Stimulated activated CD4-positive, alpha-beta T cell treated with anti-CD3 and anti-CD28 coated beads, Interleukin-2, amount 100 ng/mL, for 24 hours (primary cell): ENCODE data around the gene RBFOX2.

Experiments
- DNase-seq, 2 donors: peaks; one replicate each; pipeline ENCODE4 v3.0.0-alpha.2; 2020

RBFOX2 gene

GRCh38 chr22:35860087-35860733 is 168.4 kb downstream of the RBFOX2 start:
- no peak for DNase-seq

- no peak for DNase-seq
Observed at GRCh38 chr22:35854334-35854733, 174.3 kb downstream of the RBFOX2 start.

- no peak for DNase-seq
Observed at GRCh38 chr22:35852076-35852475, 176.5 kb downstream of the RBFOX2 start.

GRCh38 chr22:35850831-35851230 is 177.8 kb downstream of the RBFOX2 start:
- no peak for DNase-seq

GRCh38 chr22:35846804-35847203 is 181.8 kb downstream of the RBFOX2 start:
- no peak for DNase-seq

GRCh38 chr22:35844886-35845285 is 183.7 kb downstream of the RBFOX2 start:
- DNase-seq, result no peak

- no peak for DNase-seq
Observed at GRCh38 chr22:35842954-35843353, 185.7 kb downstream of the RBFOX2 start.

GRCh38 chr22:35842519-35842913 is 186.1 kb downstream of the RBFOX2 start:
- DNase-seq, result no peak

GRCh38 chr22:35841907-35842518 is 186.6 kb downstream of the RBFOX2 start:
- no peak for DNase-seq

GRCh38 chr22:35840302-35840739 is 188.3 kb downstream of the RBFOX2 start:
- no peak for DNase-seq

- no peak for DNase-seq
Observed at GRCh38 chr22:35839841-35840301, 188.8 kb downstream of the RBFOX2 start.

GRCh38 chr22:35838855-35839576 is 189.6 kb downstream of the RBFOX2 start:
- DNase-seq, result no peak

GRCh38 chr22:35837101-35837727 is 191.4 kb downstream of the RBFOX2 start:
- DNase-seq, result no peak

- no peak for DNase-seq
Observed at GRCh38 chr22:35835998-35836691, 192.5 kb downstream of the RBFOX2 start.

GRCh38 chr22:35835267-35835997 is 193.2 kb downstream of the RBFOX2 start:
- DNase-seq, result no peak

GRCh38 chr22:35834061-35834460 is 194.6 kb downstream of the RBFOX2 start:
- DNase-seq, result no peak

GRCh38 chr22:35830305-35830704 is 198.3 kb downstream of the RBFOX2 start:
- DNase-seq, result no peak

- no peak for DNase-seq
Observed at GRCh38 chr22:35824256-35824655, 204.4 kb downstream of the RBFOX2 start.

- DNase-seq, result no peak
Observed at GRCh38 chr22:35821654-35822053, 207.0 kb downstream of the RBFOX2 start.

GRCh38 chr22:35819421-35819820 is 209.2 kb downstream of the RBFOX2 start:
- no peak for DNase-seq

- no peak for DNase-seq
Observed at GRCh38 chr22:35818897-35819296, 209.7 kb downstream of the RBFOX2 start.

GRCh38 chr22:35812600-35812999 is 216.0 kb downstream of the RBFOX2 start:
- no peak for DNase-seq
